HEK293 (cell line): Measurements from ENCODE around the gene CLEC2D.

Experiments
- CTCF ChIA-PET: fragments of 350-600 bp; formaldehyde crosslinking; extraction: SDS; loops from one replicate; lab custom pipeline; 2021; ENCODE audit warnings: antibody characterized with exemption; lab: Yijun Ruan, JAX
- POLR2A ChIA-PET: fragments of 300-600 bp; formaldehyde crosslinking; extraction: SDS; loops from one replicate; lab custom pipeline; 2020; ENCODE audit warnings: antibody characterized with exemption, inconsistent platforms; lab: Yijun Ruan, JAX
- H3K27ac ChIP-seq: fragments of 200-500 bp; sonication (Bioruptor generic); 2 replicates; pipeline ENCODE4 v1.5.1; 2014; ENCODE audit warnings: low read depth, low read length, control low read depth, inconsistent platforms; ENCODE audit errors: extremely low read depth
- H3K36me3 ChIP-seq, 2 experiments: fragments of 200-500 bp in 1 of 2; sonication (Bioruptor generic) in 1 of 2; 1 replicate in 1 of 2; 2 replicates in 1 of 2; pipeline ENCODE4 v1.5.1; 2014 to 2017; ENCODE audit warnings: inconsistent platforms in 2 of 2, low read length in 2 of 2; ENCODE audit not compliant: control insufficient read depth in 2 of 2, insufficient read depth in 1 of 2
- H3K4me1 ChIP-seq: fragments of 200-500 bp; sonication (Bioruptor generic); 2 replicates; pipeline ENCODE4 v1.5.1; 2014; ENCODE audit warnings: mild to moderate bottlenecking, low read length, inconsistent platforms; ENCODE audit not compliant: control insufficient read depth, insufficient read depth
- H3K4me3 ChIP-seq: 2 replicates; pipeline ENCODE4 v1.5.1; 2011; ENCODE audit warnings: low read depth, mild to moderate bottlenecking, control low read depth, low read length, moderate library complexity
- H3K9me3 ChIP-seq: fragments of 200-500 bp; sonication (Bioruptor generic); 2 replicates; pipeline ENCODE4 v1.5.1; 2014; ENCODE audit warnings: low read depth, low read length, inconsistent platforms; ENCODE audit not compliant: control insufficient read depth, insufficient read depth
- KLF7 ChIP-seq: fragments of 450-650 bp; formaldehyde crosslinking; IDR thresholded peaks from 2 replicates; pipeline ENCODE4 v1.5.1; 2016; ENCODE audit warnings: missing biosample characterization, missing genetic modification characterization, borderline replicate concordance
- ZBTB26 ChIP-seq: fragments of 450-650 bp; formaldehyde crosslinking; optimal IDR thresholded peaks from 2 replicates; pipeline ENCODE3; 2016; ENCODE audit warnings: missing biosample characterization, mild to moderate bottlenecking, missing genetic modification characterization
- ZBTB44 ChIP-seq: fragments of 450-650 bp; IDR thresholded peaks from 2 replicates; pipeline ENCODE4 v1.5.1; 2018; ENCODE audit warnings: missing biosample characterization, mild to moderate bottlenecking, missing genetic modification characterization
- ZNF10 ChIP-seq: fragments of 450-650 bp; formaldehyde crosslinking; IDR thresholded peaks from 2 replicates; pipeline ENCODE4 v1.5.1; 2017; ENCODE audit warnings: missing biosample characterization, missing genetic modification characterization
- ZNF114 ChIP-seq: fragments of 450-650 bp; formaldehyde crosslinking; IDR thresholded peaks from 2 replicates; pipeline ENCODE4 v1.5.0; 2017; ENCODE audit warnings: missing biosample characterization, missing genetic modification characterization
- ZNF174 ChIP-seq: fragments of 450-650 bp; formaldehyde crosslinking; IDR thresholded peaks from 2 replicates; pipeline ENCODE4 v1.5.0; 2017; ENCODE audit warnings: missing biosample characterization, mild to moderate bottlenecking, missing genetic modification characterization
- ZNF223 ChIP-seq: fragments of 450-650 bp; formaldehyde crosslinking; IDR thresholded peaks from 2 replicates; pipeline ENCODE4 v1.5.1; 2016; ENCODE audit warnings: missing biosample characterization, missing genetic modification characterization
- ZNF280C ChIP-seq: fragments of 450-650 bp; formaldehyde crosslinking; IDR thresholded peaks from 2 replicates; pipeline ENCODE4 v1.5.1; 2016; ENCODE audit warnings: missing biosample characterization, missing genetic modification characterization
- ZNF398 ChIP-seq: fragments of 450-650 bp; formaldehyde crosslinking; IDR thresholded peaks from 2 replicates; pipeline ENCODE4 v1.5.1; 2017; ENCODE audit warnings: missing biosample characterization, missing genetic modification characterization
- ZNF433 ChIP-seq: fragments of 450-650 bp; formaldehyde crosslinking; IDR thresholded peaks from 2 replicates; pipeline ENCODE4 v1.5.1; 2016; ENCODE audit warnings: missing biosample characterization, missing genetic modification characterization, low read depth
- ZNF521 ChIP-seq: fragments of 450-650 bp; formaldehyde crosslinking; IDR thresholded peaks from 2 replicates; pipeline ENCODE4 v1.5.1; 2017; ENCODE audit warnings: missing biosample characterization, mild to moderate bottlenecking, missing genetic modification characterization
- ZNF777 ChIP-seq: fragments of 450-650 bp; formaldehyde crosslinking; IDR thresholded peaks from 2 replicates; pipeline ENCODE4 v1.5.1; 2017; ENCODE audit warnings: missing biosample characterization, missing genetic modification characterization, borderline replicate concordance
- ZXDB ChIP-seq: fragments of 450-650 bp; formaldehyde crosslinking; IDR thresholded peaks from 2 replicates; pipeline ENCODE4 v1.5.1; 2016; ENCODE audit warnings: missing biosample characterization, missing genetic modification characterization
- TF ChIP-seq, protein P1 (sequence below): fragments of 450-650 bp; formaldehyde crosslinking; IDR thresholded peaks from 2 replicates; pipeline ENCODE4 v1.5.1; 2016; ENCODE audit warnings: missing biosample characterization, missing genetic modification characterization
- TF ChIP-seq, protein P2 (sequence below): fragments of 450-650 bp; formaldehyde crosslinking; IDR thresholded peaks from 2 replicates; pipeline ENCODE4 v1.5.1; 2016; ENCODE audit warnings: missing biosample characterization, missing genetic modification characterization
- TF ChIP-seq, protein P3 (sequence below): fragments of 450-650 bp; formaldehyde crosslinking; IDR thresholded peaks from 2 replicates; pipeline ENCODE4 v1.5.1; 2016; ENCODE audit warnings: missing biosample characterization, missing genetic modification characterization, borderline replicate concordance

The CLEC2D gene

GRCh38 chr12:9710584-9711375 is 41.3 kb downstream of the CLEC2D start:
- H3K9me3 ChIP-seq, result no peaks in the 10 kb centered on the region
- no peak overlapping the region for H3K27ac ChIP-seq
- H3K36me3 ChIP-seq, result no peaks in the 10 kb centered on the region
- no peak for TF ChIP-seq ZNF114 (tag by site-specific recombination)
- no peak for TF ChIP-seq ZXDB (tag by site-specific recombination)
- TF ChIP-seq ZNF398 (tag by site-specific recombination), result no peak
- TF ChIP-seq KLF7 (tag by site-specific recombination), result no peak
- TF ChIP-seq ZBTB44 (tag by site-specific recombination), result no peak
- no peak for TF ChIP-seq ZNF777 (tag by site-specific recombination)
- TF ChIP-seq ZNF433 (tag by site-specific recombination), result no peak
- TF ChIP-seq, protein P1, sequence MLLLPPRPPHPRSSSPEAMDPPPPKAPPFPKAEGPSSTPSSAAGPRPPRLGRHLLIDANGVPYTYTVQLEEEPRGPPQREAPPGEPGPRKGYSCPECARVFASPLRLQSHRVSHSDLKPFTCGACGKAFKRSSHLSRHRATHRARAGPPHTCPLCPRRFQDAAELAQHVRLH, result no peak
- TF ChIP-seq, protein P2, sequence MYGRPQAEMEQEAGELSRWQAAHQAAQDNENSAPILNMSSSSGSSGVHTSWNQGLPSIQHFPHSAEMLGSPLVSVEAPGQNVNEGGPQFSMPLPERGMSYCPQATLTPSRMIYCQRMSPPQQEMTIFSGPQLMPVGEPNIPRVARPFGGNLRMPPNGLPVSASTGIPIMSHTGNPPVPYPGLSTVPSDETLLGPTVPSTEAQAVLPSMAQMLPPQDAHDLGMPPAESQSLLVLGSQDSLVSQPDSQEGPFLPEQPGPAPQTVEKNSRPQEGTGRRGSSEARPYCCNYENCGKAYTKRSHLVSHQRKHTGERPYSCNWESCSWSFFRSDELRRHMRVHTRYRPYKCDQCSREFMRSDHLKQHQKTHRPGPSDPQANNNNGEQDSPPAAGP (tag by site-specific recombination), result no peak
- TF ChIP-seq, protein P3, sequence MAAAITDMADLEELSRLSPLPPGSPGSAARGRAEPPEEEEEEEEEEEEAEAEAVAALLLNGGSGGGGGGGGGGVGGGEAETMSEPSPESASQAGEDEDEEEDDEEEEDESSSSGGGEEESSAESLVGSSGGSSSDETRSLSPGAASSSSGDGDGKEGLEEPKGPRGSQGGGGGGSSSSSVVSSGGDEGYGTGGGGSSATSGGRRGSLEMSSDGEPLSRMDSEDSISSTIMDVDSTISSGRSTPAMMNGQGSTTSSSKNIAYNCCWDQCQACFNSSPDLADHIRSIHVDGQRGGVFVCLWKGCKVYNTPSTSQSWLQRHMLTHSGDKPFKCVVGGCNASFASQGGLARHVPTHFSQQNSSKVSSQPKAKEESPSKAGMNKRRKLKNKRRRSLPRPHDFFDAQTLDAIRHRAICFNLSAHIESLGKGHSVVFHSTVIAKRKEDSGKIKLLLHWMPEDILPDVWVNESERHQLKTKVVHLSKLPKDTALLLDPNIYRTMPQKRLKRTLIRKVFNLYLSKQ (tag by site-specific recombination), result no peak
- TF ChIP-seq ZNF280C, result no peak
- TF ChIP-seq ZBTB26 (tag by site-specific recombination), result no peak
- TF ChIP-seq ZNF174 (tag by site-specific recombination), result no peak
- TF ChIP-seq ZNF521 (tag by site-specific recombination), result no peak
- TF ChIP-seq ZNF10 (tag by site-specific recombination), result no peak
- TF ChIP-seq ZNF223, result no peak
- H3K4me3 ChIP-seq, result no peak overlapping the region
- ChIA-PET POLR2A (no interaction called here), CTCF (interaction anchor here (0.8 to 7.2 kb wide), 4 partner anchors 24 to 76 kb away, joined by 3 to 87 read pairs (median 4); no protein-coding TSS in a partner anchor)
- H3K4me1 ChIP-seq, result no peaks in the 10 kb centered on the region
